Adrenal gland (tissue), 12 donors: ENCODE data around the gene CCL14. TPM values are rescaled to one million over a fixed set of nuclear protein-coding genes. Genes with fewer than 3 reads are reported as not detected.
"Not testable (repeated sequence)": the region's sequence is repeated elsewhere in the genome, so short reads cannot be mapped to it uniquely, and the experiment has no call there.

Experiments used
- DNase-seq, 7 donors: peaks; one replicate each; pipeline ENCODE4 v3.0.0-alpha.2; 2019 to 2020
- H3K27ac ChIP-seq, 5 donors: fragments of 200-600 bp; sonication (generic) in 4 of 5; 1 replicate in 3 of 5; 2 replicates in 2 of 5; pipeline versions ENCODE4 v1.5.1 to v1.8.0; 2016 to 2020; ENCODE audit warnings: mild to moderate bottlenecking in 1 of 5
- H3K27me3 ChIP-seq: fragments of 200-600 bp; 2 replicates; pipeline ENCODE4 v1.8.0; 2021
- H3K36me3 ChIP-seq, 2 donors: fragments of 200-600 bp; replicated peaks in 1 of 2; 1 replicate in 1 of 2; 2 replicates in 1 of 2; pipeline versions ENCODE4 v1.5.1 to v1.8.0; 2018 to 2022
- H3K4me1 ChIP-seq, 2 donors: fragments of 200-600 bp; replicated peaks in 1 of 2; 1 replicate in 1 of 2; 2 replicates in 1 of 2; pipeline versions ENCODE4 v1.5.1 to v1.8.0; 2018 to 2021
- H3K4me3 ChIP-seq, 4 donors: fragments of 200-600 bp; sonication (generic) in 3 of 4; one replicate each; pipeline ENCODE4 v1.5.1; 2016 to 2018
- H3K9me3 ChIP-seq, 3 donors: fragments of 200-600 bp; sonication (generic) in 1 of 3; replicated peaks in 1 of 3; 1 replicate in 2 of 3; 2 replicates in 1 of 3; pipeline versions ENCODE4 v1.5.1 to v1.8.0; 2016 to 2021
- CTCF ChIP-seq, 6 experiments: fragments of 450-650 bp in 4 of 6; fragments of 200-600 bp in 2 of 6; sonication (generic) in 1 of 6; IDR thresholded peaks; 1 replicate in 5 of 6; 2 replicates in 1 of 6; pipeline versions ENCODE4 v1.5.1 to v1.8.0; 2016 to 2021; ENCODE audit warnings: antibody characterized with exemption in 6 of 6, mild to moderate bottlenecking in 2 of 6, moderate library complexity in 1 of 6
- POLR2A ChIP-seq, 2 donors: fragments of 450-650 bp; IDR thresholded peaks; one replicate each; pipeline ENCODE4 v1.6.1; 2017; ENCODE audit warnings: antibody characterized with exemption in 2 of 2, mild to moderate bottlenecking in 2 of 2, moderate library complexity in 1 of 2
- WGBS, 4 donors: extraction: QIAGEN DNeasy Blood & Tissue Kit in 2 of 4; methylation state at CpG; one replicate each; pipeline versions ENCODE4 v1.1.5 to v1.1.7; 2013 to 2017; 5-methylcytosine and 5-hydroxymethylcytosine counted together
- intact Hi-C, 2 donors: fragments of 100-400 bp; cut with DNase I; formaldehyde crosslinking; loops; one replicate each; pipeline versions ENCODE4 v1.14.1 to v1.15.0; 2022 to 2023
- polyA plus RNA-seq, 3 donors: library from polyadenylated mRNA; stranded (reverse); fragments of 200-250 nt in 2 of 3; fragments of 350-450 nt in 1 of 3; fragmentation: Illumina TruSeq in 1 of 3; extraction: RNeasy Lipid Tissue Mini Kit (QIAGEN cat#74804) in 1 of 3; gene quantifications; one replicate each; pipeline ENCODE4 v1.2.3, GENCODE V29; 2013 to 2014
- total RNA-seq, 9 donors: library from RNA; depleted of rRNA in 4 of 9; stranded (reverse); fragments of >200 nt in 4 of 9; fragments of 120-200 nt in 1 of 9; fragmentation: NEBNext Ultra II Directional in 1 of 9; extraction: Animal tissue kit (Norgen Biotek cat#: 25700) in 1 of 9; gene quantifications; one replicate each; pipeline versions ENCODE4 v1.1.0 to v1.2.4, GENCODE V29; 2013 to 2023
- donor health status: healthy with polysubstance abuse.
- donor health status: Bipolar disorder and iron deficiency.
- donor health status: DM: yes; HTN: yes; CAD: no.
- donor health status: DM: no; HTN: no; CAD: no.
- donor health status: DM: no; HTN: no; CAD: no.
- donor health status: DM: yes; HTN: yes; CAD: no.

The CCL14 gene
- total and polyA plus RNA-seq, 12 donors = 15.3 to 268 (median 65.2) TPM

- no peak within 1 kb of the TSS for H3K27ac ChIP-seq
- no peak for DNase-seq
- no peaks in the 10 kb centered on the region for H3K36me3 ChIP-seq
- no peak for TF ChIP-seq CTCF (IDR thresholded peaks at IDR 0.05)
- no peak for TF ChIP-seq POLR2A (IDR thresholded peaks at IDR 0.05)
- intact Hi-C loops = no loop called here
- no peaks in the 10 kb centered on the region for H3K27me3 ChIP-seq
- H3K4me3 ChIP-seq = no peak within 1 kb of the TSS
- no peaks in the 10 kb centered on the region for H3K4me1 ChIP-seq
- no peaks in the 10 kb centered on the region for H3K9me3 ChIP-seq
- WGBS, 4 donors = 66 to 82% (median 72%) methylated on average over 4 to 6 of the region's 6 CpGs
Observed at GRCh38 chr17:36001110-36001771, 14.7 kb upstream of the CCL14 start, which contains the start of gene CCL15. Gene CCL15, minus strand, starts transcription at chr17:36001553. Its CDS starts 61 bp downstream, at chr17:36001492.

GRCh38 chr17:36000732-36001109 lies 14.2 kb upstream of the CCL14 start:
- no peaks in the 10 kb centered on the region for H3K4me1 ChIP-seq
- no peaks in the 10 kb centered on the region for H3K9me3 ChIP-seq
- DNase-seq = no peak
- H3K4me3 ChIP-seq = no peak overlapping the region
- whole genome bisulfite sequencing, 4 donors = 63 to 75% (median 72%) methylated on average over 6 of the region's 6 CpGs
- intact Hi-C loops = no loop called here
- no peak overlapping the region for H3K27ac ChIP-seq
- no peaks in the 10 kb centered on the region for H3K36me3 ChIP-seq
- TF ChIP-seq POLR2A (IDR thresholded peaks at IDR 0.05) = no peak
- no peak for TF ChIP-seq CTCF (IDR thresholded peaks at IDR 0.05)
- H3K27me3 ChIP-seq = no peaks in the 10 kb centered on the region

- H3K36me3 ChIP-seq = no peaks in the 10 kb centered on the region
- H3K4me3 ChIP-seq = no peak overlapping the region
- TF ChIP-seq POLR2A (IDR thresholded peaks at IDR 0.05) (no peak), CTCF (IDR thresholded peaks at IDR 0.05) (no peak)
- H3K27ac ChIP-seq = no peak overlapping the region
- intact Hi-C loops = no loop called here
- no peaks in the 10 kb centered on the region for H3K27me3 ChIP-seq
- H3K4me1 ChIP-seq = no peaks in the 10 kb centered on the region
- H3K9me3 ChIP-seq = no peaks in the 10 kb centered on the region
- DNase-seq = no peak
- WGBS, 4 donors = 67 to 88% (median 86%) methylated on average over 1 of the region's 1 CpG
Observed at GRCh38 chr17:35998756-35999155, 12.2 kb upstream of the CCL14 start.

- intact Hi-C loops = no loop called here
- H3K4me3 ChIP-seq = no peak overlapping the region
Observed at GRCh38 chr17:35998018-35998545, 11.6 kb upstream of the CCL14 start.

GRCh38 chr17:35995346-35995745 lies 8.8 kb upstream of the CCL14 start:
- H3K9me3 ChIP-seq, H3K4me1 ChIP-seq, H3K27me3 ChIP-seq, intact Hi-C loops, H3K4me3 ChIP-seq, H3K36me3 ChIP-seq, H3K27ac ChIP-seq, DNase-seq: not testable (repeated sequence)
- WGBS, 4 donors = 66 to 78% (median 70%) methylated on average over 2 of the region's 2 CpGs

More at GRCh38 chr17:35998018-35998545, 11.6 kb upstream of the CCL14 start:
- 56 to 74% (median 72%) methylated on average over 7 to 11 of the region's 11 CpGs for WGBS, 4 donors
- Histone ChIP-seq H3K27me3 (no peaks in the 10 kb centered on the region), H3K4me1 (no peaks in the 10 kb centered on the region), H3K36me3 (no peaks in the 10 kb centered on the region), H3K27ac (no peak overlapping the region), H3K9me3 (no peaks in the 10 kb centered on the region)
- no peak for TF ChIP-seq CTCF (IDR thresholded peaks at IDR 0.05)
- TF ChIP-seq POLR2A (IDR thresholded peaks at IDR 0.05) = no peak
- DNase-seq = no peak
